A673 (cell line): ENCODE data around the gene CNNM4. TPM values are rescaled to one million over a fixed set of nuclear protein-coding genes. Genes with fewer than 3 reads are reported as not detected.

Experiments
- BruUV-seq: library from RNA; stranded (reverse); fragments of 400-500 nt; replicated peaks from 2 replicates; lab custom pipeline; 2021; lab: Mats Ljungman, UMichigan
- CTCF ChIA-PET: fragments of 300-600 bp; sonication (Branson Sonifier 250); formaldehyde crosslinking; loops from one replicate; lab custom pipeline; 2022; ENCODE audit warnings: antibody characterized with exemption; lab: Charles Lee
- POLR2A ChIA-PET: fragments of 300-600 bp; sonication (Branson Sonifier 250); formaldehyde crosslinking; loops from one replicate; lab custom pipeline; 2022; ENCODE audit warnings: antibody characterized with exemption; ENCODE audit not compliant: low non-redundant PET; lab: Charles Lee
- DNase-seq: peaks from one replicate; pipeline ENCODE4 v3.0.0-alpha.2; 2015; ENCODE audit warnings: low spot score
- H3K27ac ChIP-seq: fragments of 200-600 bp; sonication (generic); 2 replicates; pipeline ENCODE4 v1.5.1; 2016; ENCODE audit warnings: mixed run types, low read depth, mild to moderate bottlenecking, mixed read lengths, antibody characterized with exemption, low read length; ENCODE audit not compliant: poor library complexity, severe bottlenecking
- H3K27me3 ChIP-seq: fragments of 200-600 bp; sonication (generic); replicated peaks from 2 replicates; pipeline ENCODE4 v1.6.1; 2017; ENCODE audit warnings: mixed run types, low read depth, mild to moderate bottlenecking, mixed read lengths, antibody characterized with exemption, low read length; ENCODE audit not compliant: insufficient read depth, poor library complexity
- H3K36me3 ChIP-seq: fragments of 200-600 bp; sonication (generic); 2 replicates; pipeline ENCODE4 v1.6.1; 2016; ENCODE audit warnings: mixed run types, mild to moderate bottlenecking, mixed read lengths, antibody characterized with exemption, low read length; ENCODE audit not compliant: insufficient read depth, poor library complexity, severe bottlenecking
- H3K4me1 ChIP-seq: fragments of 200-600 bp; sonication (generic); 2 replicates; pipeline ENCODE4 v1.6.1; 2017; ENCODE audit warnings: mixed run types, mild to moderate bottlenecking, mixed read lengths, antibody characterized with exemption, low read length; ENCODE audit not compliant: insufficient read depth, poor library complexity, severe bottlenecking
- H3K4me3 ChIP-seq: fragments of 200-600 bp; sonication (generic); 2 replicates; pipeline ENCODE4 v1.5.1; 2016; ENCODE audit warnings: low read depth, mixed run types, mild to moderate bottlenecking, mixed read lengths, low read length; ENCODE audit not compliant: poor library complexity, severe bottlenecking
- H3K9me3 ChIP-seq: fragments of 200-600 bp; sonication (generic); 2 replicates; pipeline ENCODE4 v1.6.1; 2016; ENCODE audit warnings: mixed run types, low read depth, mild to moderate bottlenecking, mixed read lengths, antibody characterized with exemption, low read length; ENCODE audit not compliant: poor library complexity, severe bottlenecking
- EZH2 ChIP-seq: fragments of 200-600 bp; sonication (generic); IDR thresholded peaks from 2 replicates; pipeline ENCODE4 v1.6.1; 2017; ENCODE audit warnings: borderline replicate concordance, low read depth, mild to moderate bottlenecking, mixed read lengths, antibody characterized with exemption, low read length; ENCODE audit not compliant: poor library complexity, severe bottlenecking
- intact Hi-C: fragments of 100-400 bp; cut with micrococcal nuclease; formaldehyde crosslinking; loops from one replicate; pipeline ENCODE4 v1.10.0; 2022; ENCODE audit not compliant: unreplicated experiment
- total RNA-seq: library from RNA; stranded (reverse); gene quantifications from 2 replicates; pipeline ENCODE4 v1.2.3, GENCODE V29; 2021
- TF ChIP-seq, protein P1 (sequence below): fragments of 300-800, 200-600 bp; sonication (generic); conservative IDR thresholded peaks from 2 replicates; pipeline ENCODE4 v1.5.1; 2017; ENCODE audit warnings: low read depth, mild to moderate bottlenecking, antibody characterized with exemption, low read length, moderate library complexity, mixed read lengths

CNNM4 gene
- total RNA-seq, 1 experiment from 2014 or later: 16.3 TPM

DNA sequence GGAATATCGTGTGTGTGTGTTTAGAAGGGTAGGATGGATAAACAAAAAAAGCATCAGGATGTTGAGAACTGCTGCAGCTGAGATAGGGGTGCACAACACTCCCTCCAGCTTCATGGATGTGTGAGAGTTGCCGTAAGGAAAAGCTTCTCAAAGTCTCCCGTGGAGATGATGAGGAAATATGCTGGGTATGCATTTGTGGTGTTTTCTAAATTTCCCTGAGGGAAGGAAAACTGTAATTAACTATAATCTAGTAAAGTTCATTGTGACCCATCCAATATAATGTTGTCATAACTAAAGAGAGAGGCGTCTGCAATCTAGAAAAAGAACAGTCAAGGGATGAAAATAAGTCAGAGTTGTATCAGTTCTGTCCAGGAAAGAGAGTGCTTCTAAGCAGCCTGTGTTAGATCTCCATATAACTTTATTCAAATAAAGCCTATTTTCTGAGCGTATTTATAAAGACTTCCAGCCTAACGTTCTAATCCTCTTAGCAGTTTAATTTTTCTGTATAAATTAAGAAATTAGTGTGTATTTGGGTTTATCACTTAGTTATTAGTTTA, 13.6 kb upstream of the CNNM4 start:
- H3K9me3 ChIP-seq: no peaks in the 10 kb centered on the region
- H3K4me3 ChIP-seq: peak overlapping the region; percentile 10
- CTCF ChIA-PET: no interaction called here
- H3K4me1 ChIP-seq: peaks cover 19% of the 10 kb centered on the region
- intact Hi-C loops: loop anchor here (5.0 kb wide), 1 partner anchor 110 kb away; the partner anchor contains the start of gene KANSL3
- peak; percentile 70 for DNase-seq
- H3K27me3 ChIP-seq: no peaks in the 10 kb centered on the region
- TF ChIP-seq, protein P1, sequence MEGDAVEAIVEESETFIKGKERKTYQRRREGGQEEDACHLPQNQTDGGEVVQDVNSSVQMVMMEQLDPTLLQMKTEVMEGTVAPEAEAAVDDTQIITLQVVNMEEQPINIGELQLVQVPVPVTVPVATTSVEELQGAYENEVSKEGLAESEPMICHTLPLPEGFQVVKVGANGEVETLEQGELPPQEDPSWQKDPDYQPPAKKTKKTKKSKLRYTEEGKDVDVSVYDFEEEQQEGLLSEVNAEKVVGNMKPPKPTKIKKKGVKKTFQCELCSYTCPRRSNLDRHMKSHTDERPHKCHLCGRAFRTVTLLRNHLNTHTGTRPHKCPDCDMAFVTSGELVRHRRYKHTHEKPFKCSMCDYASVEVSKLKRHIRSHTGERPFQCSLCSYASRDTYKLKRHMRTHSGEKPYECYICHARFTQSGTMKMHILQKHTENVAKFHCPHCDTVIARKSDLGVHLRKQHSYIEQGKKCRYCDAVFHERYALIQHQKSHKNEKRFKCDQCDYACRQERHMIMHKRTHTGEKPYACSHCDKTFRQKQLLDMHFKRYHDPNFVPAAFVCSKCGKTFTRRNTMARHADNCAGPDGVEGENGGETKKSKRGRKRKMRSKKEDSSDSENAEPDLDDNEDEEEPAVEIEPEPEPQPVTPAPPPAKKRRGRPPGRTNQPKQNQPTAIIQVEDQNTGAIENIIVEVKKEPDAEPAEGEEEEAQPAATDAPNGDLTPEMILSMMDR: no peak
- TF ChIP-seq EZH2: no peak
- POLR2A ChIA-PET: no interaction called here
- H3K27ac ChIP-seq: no peak overlapping the region
- no TSS peak for BruUV-seq
- H3K36me3 ChIP-seq: no peaks in the 10 kb centered on the region

DNA sequence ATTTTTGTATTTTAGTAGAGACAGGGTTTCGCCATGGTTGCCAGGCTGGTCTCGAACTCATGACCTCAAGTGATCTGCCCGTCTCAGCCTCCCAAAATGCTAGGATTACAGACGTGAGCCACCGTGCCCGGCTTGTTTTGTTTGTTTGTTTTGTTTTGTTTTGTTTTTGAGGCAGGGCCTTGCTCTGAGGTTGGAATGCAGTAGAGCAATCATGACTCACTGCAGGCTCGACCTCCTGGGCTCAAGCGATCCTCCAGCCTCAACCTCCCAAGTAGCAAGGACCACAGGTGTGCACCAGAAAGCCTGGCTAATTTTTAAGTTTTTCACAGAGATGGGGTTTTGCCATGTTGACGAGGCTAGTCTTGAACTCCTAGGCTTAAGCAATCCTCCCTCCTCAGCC, 8.9 kb upstream of the CNNM4 start:
- DNase-seq: no peak
- intact Hi-C loops: no loop called here
- no TSS peak for BruUV-seq
- ChIA-PET POLR2A (no interaction called here), CTCF (no interaction called here)
- no peak for TF ChIP-seq EZH2
- TF ChIP-seq, protein P1: no peak
- Histone ChIP-seq H3K9me3 (no peaks in the 10 kb centered on the region), H3K36me3 (no peaks in the 10 kb centered on the region), H3K27me3 (no peaks in the 10 kb centered on the region), H3K4me3 (no peak overlapping the region), H3K4me1 (peaks cover 15% of the 10 kb centered on the region), H3K27ac (no peak overlapping the region)

DNA sequence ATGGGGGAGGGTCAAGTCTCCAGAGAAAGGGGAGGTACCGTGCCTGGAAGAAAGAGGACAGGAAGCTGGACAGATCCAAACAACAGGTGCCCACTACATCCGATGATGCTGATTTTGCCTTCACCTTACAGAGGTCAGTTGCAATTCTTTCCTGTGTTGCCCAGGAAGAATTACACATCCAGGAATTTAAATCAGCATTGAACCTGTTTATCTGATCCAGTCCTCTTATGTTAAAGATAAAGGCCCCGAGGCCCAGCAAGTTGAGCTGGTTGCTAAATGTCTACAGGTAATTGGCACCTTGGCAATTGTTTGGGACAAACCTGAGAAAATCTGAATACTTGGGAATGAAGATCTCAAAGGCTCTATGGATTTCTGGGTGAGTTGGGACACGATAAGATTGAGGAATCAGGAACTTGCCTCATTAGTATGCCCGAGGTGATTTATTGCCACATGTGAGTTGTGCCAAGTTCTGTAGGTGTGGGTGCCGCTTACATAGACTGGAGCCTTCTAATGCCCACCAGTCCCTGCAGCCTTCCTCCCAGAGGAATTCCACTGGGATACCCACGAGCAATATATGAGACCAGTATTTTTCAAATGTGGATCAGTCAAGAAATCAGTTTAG, 6.9 kb upstream of the CNNM4 start:
- Histone ChIP-seq H3K4me1 (no peaks in the 10 kb centered on the region), H3K4me3 (no peak overlapping the region), H3K9me3 (no peaks in the 10 kb centered on the region), H3K36me3 (no peaks in the 10 kb centered on the region), H3K27me3 (no peaks in the 10 kb centered on the region), H3K27ac (no peak overlapping the region)
- no peak for TF ChIP-seq EZH2
- TF ChIP-seq, protein P1: no peak
- BruUV-seq: no TSS peak
- no peak for DNase-seq
- intact Hi-C loops: no loop called here
- POLR2A ChIA-PET: no interaction called here
- CTCF ChIA-PET: no interaction called here
